Stimulated activated CD8-positive, alpha-beta memory T cell treated with anti-CD3 and anti-CD28 coated beads, Interleukin-15, amount 100 ng/mL, for 1 hour (primary cell): ENCODE data around the gene XPR1.
A peak's percentile ranks its signal among the peaks of the same experiment; 100 is the strongest.

Source experiments
- DNase-seq: peaks from one replicate; pipeline ENCODE4 v3.0.0-alpha.2; 2020; ENCODE audit warnings: low read depth

XPR1 gene

DNA sequence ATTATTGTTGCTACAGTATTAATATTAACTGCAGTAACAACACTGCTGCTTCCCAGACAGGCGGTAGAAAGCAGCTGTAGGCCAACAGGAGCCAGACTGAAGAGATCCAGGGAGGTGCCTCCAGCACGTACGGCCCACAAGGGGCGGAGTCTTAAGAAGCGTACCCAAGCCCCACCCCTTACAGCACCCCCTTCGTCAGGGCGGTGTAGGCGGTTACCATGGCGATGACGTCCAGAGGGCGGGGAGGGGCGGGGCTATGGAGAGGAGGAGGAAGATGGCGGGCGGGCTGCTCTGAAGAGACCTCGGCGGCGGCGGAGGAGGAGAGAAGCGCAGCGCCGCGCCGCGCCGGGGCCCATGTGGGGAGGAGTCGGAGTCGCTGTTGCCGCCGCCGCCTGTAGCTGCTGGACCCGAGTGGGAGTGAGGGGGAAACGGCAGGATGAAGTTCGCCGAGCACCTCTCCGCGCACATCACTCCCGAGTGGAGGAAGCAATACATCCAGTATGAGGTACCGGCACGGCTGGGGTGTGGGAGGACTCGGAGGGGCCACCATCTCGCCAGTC, at the start of gene XPR1:
TSS of gene XPR1 (plus strand) at position 257 of the 560 bp plus-strand sequence. CDS start at position 437, 180 bp downstream.
- peak; percentile 99 for DNase-seq

DNA sequence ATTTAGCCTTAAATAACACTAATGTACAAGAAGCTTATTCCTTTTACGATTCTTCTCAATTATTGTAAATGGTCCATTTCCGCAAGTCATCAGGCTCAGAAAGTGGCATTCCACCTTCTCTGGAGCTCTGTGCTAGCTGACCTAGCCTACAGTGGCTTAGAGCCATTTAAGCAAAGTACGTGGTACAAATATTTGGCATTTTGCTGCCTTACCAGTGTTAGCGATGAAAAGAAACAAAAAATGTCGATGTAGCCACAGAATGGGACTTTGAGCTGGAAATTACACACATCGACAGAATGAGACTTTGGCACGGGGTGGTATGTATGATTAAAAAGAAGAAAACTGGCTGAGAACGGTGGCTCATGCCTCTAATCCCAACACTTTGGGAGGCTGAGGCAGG, 47.0 kb upstream of the XPR1 start:
- no peak for DNase-seq

DNA sequence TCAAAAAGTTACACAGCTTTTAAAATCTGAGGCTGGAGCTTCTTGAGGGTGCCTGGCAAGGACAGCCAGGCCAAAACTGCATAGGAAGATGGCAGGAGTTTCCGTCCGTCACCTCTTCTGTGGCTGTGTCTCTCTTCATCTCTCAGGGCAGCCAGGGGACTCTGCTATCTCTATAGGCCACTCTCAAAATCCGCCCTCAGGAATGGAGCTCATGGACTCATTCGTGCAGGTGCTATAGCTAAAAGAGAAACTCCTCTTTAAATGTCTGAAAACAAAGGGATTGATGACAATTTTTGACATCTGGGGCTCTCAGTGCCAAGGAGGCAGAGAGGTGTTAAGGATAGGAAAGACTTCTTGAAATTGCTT, 45.8 kb upstream of the XPR1 start:
- DNase-seq, result no peak

DNA sequence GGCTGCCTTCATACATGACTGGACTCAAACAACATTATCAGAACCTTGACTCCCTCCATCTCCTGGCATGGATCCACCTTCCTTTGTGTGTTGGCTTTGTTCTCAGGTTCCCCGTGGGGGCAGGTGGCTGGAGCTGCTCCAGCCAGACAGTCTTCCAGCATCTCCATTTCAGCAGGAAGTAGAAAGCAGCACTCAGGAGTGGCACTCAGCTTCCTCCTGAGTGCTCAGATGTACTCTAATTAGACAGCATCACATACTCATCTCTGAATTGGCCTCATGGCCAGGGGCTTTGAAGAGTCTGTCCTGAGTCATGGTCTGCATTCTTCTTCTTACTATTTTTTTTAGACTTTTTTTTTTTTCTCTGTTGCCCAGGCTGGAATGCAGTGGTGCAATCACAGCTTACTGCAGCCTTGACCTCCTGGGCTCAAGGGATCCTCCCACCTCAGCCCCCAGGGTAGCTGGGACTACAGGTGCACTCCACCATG, 45.1 kb upstream of the XPR1 start:
- no peak for DNase-seq

DNA sequence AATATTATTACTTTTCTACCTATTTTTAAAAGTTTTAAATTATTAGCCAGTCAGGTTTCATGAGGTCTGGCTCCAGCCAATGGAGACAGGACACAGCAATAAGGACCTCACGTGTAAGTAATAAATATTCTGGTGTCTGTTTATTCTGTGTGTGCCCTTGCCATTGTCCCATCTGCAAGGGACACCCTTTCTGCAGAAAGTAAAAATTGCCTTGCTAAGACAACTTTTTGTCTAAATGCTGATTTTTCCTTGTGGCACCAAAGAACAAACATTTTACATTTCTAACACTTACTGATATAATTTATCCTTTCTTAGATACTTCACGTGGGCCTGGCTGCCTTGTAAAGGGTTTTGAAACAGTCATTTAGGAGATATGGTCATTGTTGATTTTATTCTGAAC, 43.7 kb upstream of the XPR1 start:
- no peak for DNase-seq

DNA sequence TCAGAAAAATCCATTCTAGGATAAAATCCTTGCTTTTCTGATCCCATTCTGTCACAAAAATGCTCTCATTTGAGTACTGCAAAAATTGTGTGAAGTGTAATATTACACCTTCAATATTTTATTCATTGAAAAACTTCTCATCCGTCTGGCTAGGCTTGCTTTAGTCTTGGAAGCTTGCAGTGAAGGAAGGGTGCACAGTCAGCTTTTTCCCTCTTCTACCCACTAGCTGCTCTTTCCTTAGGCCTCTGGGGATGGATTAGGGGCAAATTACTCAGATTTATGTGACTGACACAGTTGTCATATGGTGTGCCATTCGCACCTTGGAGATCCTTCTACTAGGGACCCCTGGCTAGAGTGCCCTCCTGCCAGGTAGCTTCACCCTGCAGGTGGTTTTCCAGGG, 40.9 kb upstream of the XPR1 start:
- DNase-seq, result no peak

DNA sequence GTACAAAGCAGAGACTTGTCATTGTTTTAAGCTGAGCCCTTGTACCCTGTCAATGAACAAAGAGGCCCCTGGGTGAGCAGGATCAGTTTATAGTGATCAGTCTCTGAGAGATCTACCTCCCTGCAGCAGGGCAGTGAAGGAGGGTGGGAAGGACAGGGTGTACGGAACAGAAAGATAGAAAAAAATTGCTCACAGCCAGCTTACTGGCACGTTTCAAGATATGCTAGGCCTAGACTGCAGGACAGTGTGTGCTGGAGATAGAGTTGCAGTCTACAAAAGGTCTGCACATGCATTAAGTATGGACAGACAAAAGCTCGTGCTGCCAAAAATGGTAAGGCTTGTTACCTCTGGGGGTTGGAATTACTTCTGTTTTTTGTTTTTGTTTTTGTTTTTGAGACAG, 38.4 kb upstream of the XPR1 start:
- no peak for DNase-seq

DNA sequence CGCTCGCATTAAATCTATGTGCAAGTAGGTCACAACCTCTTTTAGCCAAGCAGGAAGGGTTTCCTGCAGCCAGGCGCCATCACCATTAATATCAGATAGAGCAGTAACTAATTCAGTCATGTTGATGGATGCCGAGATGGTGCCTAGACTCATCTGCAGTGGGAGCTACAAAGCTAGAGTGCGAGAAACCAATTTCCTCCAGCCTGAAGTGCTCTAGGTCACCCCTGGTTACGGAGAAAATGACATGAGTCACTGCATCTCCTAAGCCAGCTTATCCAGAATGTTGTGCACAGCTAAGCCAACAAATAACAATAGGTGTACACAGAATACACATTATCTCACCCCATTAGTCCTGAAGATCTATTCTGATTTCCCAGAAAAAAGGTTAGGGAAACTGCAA, 37.1 kb upstream of the XPR1 start:
- DNase-seq, result no peak

DNA sequence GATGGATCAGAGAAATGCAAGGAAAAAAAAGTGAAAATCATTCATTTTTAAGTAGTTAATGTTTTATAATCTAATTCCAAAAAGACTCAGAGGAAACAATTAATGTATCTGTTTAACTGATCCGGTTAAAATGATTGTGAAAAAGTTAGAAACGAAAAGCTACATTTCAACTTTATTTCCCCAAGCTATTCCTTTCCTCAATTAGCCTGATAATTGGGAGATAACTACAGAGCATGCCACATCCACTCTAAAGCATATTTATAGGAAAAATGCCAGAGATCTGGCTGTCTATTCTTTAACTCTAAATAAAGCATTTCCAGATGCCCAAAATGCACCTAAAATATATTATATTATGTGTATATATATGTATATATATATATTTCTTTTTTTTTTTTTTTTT, 35.9 kb upstream of the XPR1 start:
- no peak for DNase-seq

DNA sequence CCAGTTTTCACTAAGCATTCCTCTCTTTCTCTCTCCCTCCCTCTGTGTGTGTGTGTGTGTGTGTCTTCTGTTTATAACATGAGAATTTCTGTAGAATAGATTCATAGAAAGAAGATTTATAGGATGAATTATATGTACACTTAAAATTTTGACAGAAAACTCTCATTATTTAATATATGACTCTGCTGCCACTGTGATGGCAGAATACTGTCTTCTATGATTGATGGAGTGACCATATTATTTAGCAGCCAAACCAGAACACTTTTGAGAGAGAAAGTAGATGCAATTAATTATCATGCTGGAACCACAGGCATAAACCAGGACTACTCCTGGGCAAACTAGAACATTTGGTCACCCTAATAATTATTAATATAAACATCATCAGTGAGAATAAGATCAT, 34.3 kb upstream of the XPR1 start:
- no peak for DNase-seq

DNA sequence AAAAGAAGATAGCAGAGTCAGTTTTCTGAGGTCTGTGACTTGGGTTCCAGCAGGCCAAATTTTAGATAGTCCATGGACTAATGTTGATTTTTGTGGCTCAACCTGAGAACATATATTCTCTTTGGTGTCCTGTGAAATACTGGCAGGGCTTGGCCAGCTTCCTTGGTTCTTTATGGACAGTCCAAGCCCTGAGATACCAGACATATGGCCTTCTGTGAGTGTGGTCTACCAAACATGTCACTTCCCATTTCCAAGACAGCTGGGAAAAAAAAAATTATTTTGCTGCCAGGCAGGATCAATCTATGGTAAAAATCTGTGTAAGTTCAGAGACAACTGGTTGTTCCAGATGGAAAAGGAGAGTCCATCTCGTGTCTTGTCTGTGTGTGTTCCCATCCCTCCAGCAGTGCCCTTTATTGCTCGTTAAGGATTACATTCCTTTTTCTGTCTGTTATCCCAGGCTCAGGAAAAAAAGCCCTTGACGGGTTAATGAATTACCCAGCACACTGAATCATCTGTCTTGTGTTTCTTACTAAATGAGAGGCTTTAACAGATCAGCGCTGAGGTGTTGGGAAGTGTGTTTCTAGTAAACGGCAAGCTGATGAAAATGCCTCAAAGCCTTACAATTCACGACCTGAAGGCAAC, 33.4 kb upstream of the XPR1 start:
- no peak for DNase-seq

DNA sequence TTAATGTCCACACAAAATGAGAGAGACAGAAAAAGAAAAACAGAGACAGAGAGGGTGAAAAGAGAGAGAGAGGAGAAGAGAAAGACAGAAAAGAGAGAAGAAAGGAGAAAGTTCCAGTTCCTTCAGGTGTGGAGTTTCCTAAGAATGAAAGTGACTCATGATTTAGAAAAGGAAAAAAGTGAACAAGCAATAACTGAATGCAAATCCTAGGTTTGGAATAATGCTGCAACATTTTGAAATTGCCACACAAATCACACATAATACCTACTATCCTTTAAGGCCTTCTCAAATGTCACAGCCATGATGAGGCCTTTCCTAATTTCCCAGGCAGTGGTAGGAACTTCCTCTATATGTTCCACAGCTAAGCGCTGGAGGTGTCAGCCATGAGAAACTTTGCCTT, 31.5 kb upstream of the XPR1 start:
- DNase-seq, result no peak

DNA sequence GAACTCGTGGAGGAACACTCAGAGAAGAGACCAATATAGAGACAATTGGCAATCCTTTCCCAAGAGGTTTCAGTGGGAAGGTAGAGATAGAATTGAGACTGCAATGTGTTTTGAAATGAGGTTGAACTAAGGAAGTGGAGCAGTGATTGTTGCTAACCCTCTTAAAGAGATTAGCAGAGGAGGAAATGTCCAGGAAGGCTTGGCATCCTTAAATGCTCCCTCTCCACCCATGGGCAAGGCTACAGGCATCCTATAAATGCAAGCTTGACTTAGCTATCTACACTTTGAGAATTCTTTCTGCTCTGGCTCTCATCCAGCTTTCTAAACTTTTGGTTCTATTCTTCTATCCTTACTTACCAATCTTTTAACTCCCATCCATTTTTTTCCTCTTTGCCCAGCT, 30.3 kb upstream of the XPR1 start:
- DNase-seq, result no peak

DNA sequence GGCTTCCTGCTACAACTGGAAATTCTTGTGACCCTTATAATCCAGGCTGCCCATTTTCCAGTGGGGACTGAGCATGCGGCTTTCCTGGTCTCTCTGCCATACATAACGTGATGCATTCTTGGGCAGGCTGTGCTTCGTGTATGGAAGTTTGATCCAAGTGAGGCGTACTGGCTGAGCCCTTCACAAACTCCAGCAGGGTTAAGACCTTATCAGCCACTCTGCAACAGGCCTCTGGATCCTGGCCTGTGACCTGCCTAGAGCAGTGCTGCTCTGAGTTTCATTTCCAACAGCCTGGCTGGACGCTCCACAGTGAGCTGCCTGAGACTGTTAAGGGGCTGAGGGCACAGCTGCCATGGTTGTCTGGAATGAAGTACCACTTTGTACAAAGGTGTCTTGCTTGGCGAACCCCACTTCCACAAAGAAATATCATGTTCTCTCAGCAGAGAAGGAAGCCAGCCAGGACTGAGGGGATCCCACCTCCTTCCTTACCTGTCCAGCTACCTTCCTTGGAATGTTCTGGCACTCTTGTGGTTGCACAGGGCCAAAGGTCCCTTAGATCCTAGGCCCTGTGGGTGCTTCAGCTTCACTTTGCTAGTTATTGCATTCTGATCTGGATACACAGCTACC, 28.5 kb upstream of the XPR1 start:
- no peak for DNase-seq

DNA sequence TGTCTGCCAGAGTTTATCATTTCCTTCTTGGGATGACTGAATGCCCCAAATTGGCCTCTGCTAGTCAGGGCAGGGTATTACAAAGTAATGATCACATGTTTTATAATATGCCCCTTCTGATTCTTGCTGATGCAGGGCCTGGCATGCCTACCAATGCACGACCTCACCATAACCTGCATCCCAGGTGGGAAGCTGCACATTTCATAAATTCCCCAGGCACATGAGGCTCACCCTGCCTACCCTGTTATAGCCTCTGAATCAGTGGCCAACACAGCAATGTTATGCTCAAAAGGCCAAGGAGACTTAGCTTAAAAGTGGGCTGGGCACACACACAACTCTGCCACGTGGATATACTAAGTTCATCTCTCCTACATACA, 28.0 kb upstream of the XPR1 start:
- DNase-seq, result no peak

DNA sequence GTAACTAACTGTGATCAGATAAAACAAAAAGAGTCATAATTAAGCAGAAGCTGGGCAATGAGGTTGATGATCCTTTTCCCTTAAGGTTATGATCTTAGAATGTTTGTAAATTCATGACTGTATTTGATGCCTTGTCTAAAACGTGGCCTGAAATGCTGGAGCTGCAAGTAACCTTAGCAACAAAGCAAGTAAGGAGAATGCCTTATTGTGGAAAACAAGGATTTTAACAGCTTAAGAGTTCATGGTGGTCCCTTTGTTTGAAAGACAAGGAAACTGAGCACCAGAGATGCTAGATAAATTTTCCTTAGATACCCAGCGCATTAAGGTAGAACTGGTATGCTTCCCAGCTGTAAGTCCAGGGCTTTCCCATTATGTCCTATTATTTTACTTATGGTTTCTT, 25.7 kb upstream of the XPR1 start:
- DNase-seq, result no peak

DNA sequence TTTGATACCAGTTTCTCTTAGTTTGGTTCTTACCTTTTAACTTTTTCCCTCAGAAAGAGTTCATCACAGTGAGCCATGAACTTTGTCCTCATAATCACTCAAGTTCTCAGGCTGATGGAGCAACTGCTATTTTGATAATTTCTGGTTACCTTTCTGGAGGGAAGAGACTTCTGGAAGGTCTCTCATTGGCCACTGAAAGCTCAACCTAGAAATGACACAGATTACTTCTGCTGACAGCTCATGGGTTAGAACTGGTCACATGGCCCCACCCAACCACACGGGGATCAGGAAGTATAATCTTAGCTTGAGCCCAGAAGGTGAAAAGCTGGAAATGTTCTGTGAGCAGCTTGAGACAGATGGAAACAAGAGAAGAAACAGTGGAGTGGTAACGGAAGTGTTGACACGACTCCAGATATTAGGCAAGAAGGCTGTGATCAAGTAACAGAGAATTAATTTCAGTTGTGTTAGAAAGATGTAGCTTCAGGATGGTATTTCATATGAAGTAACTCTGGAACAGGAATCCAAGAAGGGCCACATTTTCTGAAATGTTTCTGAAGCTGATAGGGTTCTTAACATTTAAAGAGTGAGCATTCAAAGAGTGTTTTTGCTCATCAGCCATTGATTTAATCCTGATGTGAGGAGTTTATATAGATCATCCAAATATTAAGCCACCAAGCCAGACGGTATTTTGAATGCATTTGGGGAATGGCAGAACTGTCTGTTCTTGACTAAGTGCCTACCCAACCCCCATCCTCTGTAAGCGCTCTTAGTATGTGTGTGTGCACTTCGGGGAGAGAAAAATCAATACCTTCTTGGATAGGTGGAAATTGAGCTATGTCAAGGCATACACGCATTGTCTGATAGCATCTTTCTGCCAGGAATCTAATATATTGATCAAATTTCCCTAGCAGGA, 21.9 kb upstream of the XPR1 start:
- no peak for DNase-seq

DNA sequence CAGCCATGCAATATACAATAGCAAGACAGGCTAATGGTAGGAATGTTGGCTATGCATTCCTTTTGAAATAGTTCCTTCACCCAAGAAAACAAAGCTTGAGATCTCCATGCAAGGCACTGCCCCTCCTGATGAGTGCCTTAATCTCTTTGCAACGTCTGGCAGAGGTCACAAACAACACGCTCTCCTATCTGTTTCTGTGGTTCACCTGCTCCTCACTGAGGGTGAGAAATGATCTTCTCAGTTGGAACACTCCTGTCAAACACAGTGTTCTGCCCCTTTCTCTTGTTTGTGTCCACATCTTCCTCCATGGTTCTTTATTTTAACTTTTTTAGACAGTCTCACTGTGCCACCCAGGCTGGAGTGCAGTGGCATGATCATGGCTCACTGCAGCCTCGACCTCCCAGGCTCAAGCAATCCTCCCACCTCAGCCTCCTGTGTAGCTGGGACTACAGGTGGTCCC, 21.2 kb upstream of the XPR1 start:
- DNase-seq, result no peak

DNA sequence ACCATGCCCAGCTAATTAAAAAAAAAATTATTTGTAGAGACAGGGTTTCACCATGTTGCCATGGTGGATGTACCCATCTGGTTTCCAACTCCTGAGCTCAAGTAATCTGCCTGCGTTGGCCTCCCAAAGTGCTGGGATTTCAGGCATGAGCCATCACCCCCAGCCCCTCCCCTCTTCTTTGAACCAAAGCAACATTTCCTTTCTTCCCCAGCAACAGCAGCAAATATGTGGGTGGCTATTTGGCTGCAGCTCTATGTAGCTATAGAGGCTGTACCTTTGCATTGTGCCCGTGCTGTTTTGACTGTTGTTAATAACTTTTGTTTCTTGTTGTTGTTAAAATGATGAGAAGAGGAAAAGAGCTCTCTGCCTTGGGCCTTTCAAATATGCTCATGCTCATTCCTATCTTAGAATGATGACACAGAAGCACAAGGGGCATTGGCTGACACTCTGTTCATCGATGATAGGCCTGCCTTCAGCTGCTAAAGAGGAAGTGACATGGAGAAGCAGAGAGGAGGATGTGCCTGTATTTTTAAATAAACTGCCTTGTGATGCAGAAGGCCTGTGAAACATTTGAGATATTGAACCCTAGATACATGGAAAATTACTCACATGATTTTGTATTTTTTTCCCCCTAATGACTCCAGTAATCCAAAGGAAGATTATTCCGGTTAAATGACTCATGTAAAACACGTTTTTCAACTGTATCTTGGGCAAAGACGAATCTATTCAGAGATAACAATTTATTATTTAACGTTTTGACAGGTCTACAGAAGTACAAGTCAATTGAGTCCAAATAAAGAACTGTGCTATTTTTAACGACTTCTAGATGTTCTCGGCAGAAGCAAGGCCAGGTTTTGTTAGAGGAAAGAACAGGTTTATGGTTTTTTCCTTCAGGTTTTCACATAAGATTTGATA, 20.5 kb upstream of the XPR1 start:
- no peak for DNase-seq

DNA sequence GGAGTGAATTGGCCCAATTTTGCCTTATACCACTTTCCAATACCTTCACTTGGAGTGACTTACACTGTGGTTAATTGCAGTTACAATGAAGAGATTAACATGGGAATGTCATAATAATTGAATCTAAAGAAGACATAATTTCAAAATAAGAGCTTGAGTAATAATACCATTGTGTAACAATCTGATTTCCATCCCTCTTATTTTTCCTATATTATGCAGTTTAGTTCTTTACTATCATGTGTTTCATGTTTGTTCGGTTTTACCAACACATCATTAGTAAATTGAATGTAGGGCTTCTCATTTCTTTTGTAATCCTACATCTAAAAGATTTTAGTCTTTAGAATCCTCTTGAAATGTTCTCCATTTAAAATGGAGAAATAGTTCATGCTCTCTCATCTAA, 19.2 kb upstream of the XPR1 start:
- DNase-seq, result no peak

DNA sequence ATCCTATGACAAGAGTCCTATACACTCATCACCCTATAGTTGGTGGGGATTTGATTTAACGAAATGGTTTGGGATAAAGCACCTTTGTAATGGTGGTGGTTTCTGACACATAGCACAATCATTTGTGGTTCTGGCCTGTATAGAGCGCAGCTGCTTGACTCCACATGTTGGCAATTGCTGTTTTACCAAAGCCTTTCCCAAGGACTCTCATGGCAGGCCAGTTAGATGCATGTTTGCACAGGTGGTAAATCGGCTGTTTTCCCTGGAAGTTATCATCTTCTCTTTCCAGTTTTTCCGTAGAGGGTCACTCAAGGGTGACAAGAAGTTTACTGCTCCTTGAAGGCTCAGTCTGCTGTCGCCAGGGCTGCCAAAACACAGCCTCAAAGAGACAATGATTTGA, 17.1 kb upstream of the XPR1 start:
- DNase-seq, result no peak
